Prostate gland (tissue), 2 donors: ENCODE data around the gene CTNNA3.

ENCODE experiments used
- CTCF ChIP-seq, 4 experiments: fragments of 200-600 bp in 2 of 4; fragments of 450-650 bp in 2 of 4; sonication (generic) in 2 of 4; IDR thresholded peaks; 1 replicate in 3 of 4; 2 replicates in 1 of 4; pipeline ENCODE4 v1.5.1; 2016 to 2019; ENCODE audit warnings: antibody characterized with exemption in 4 of 4, mild to moderate bottlenecking in 2 of 4, moderate library complexity in 2 of 4
- POLR2A ChIP-seq: fragments of 450-650 bp; IDR thresholded peaks from one replicate; pipeline ENCODE4 v1.6.1; 2016; ENCODE audit warnings: antibody characterized with exemption, mild to moderate bottlenecking
- POLR2AphosphoS5 ChIP-seq: sonication (generic); formaldehyde crosslinking; IDR thresholded peaks from one replicate; pipeline ENCODE4 v1.6.1; 2017; ENCODE audit warnings: antibody characterized with exemption

GRCh38 chr10:67221939-67222494, 474.0 kb downstream of the CTNNA3 start:
- no peak for TF ChIP-seq POLR2A
- TF ChIP-seq CTCF (IDR thresholded peaks at IDR 0.05) = no peak
- no peak for TF ChIP-seq POLR2AphosphoS5
